Vagina (tissue), 2 donors: ENCODE measurements around the gene PPM1E. TPM values are rescaled to one million over a fixed set of nuclear protein-coding genes. Genes with fewer than 3 reads are reported as not detected.

Experiments
- DNase-seq, 2 donors: peaks; one replicate each; pipeline ENCODE4 v3.0.0-alpha.2; 2017; ENCODE audit errors: extremely low spot score in 2 of 2
- H3K27ac ChIP-seq: fragments of 200-600 bp; sonication (generic); one replicate; pipeline ENCODE4 v1.5.1; 2019
- H3K27me3 ChIP-seq: fragments of 200-600 bp; sonication (generic); one replicate; pipeline ENCODE4 v1.5.1; 2019
- H3K36me3 ChIP-seq, 2 donors: fragments of 200-600 bp; sonication (generic); one replicate each; pipeline ENCODE4 v1.5.1; 2017 to 2019
- H3K4me1 ChIP-seq: fragments of 200-600 bp; sonication (generic); one replicate; pipeline ENCODE4 v1.5.1; 2019
- H3K4me3 ChIP-seq, 2 donors: fragments of 200-600 bp; sonication (generic); 1 replicate in 1 of 2; 2 replicates in 1 of 2; pipeline ENCODE4 v1.5.1; 2016 to 2019
- H3K9me3 ChIP-seq: fragments of 200-600 bp; sonication (generic); one replicate; pipeline ENCODE4 v1.5.1; 2019
- POLR2A ChIP-seq, 2 donors: fragments of 450-650 bp; IDR thresholded peaks; one replicate each; pipeline ENCODE4 v1.6.1; 2017; ENCODE audit warnings: antibody characterized with exemption in 2 of 2, mild to moderate bottlenecking in 2 of 2, moderate library complexity in 2 of 2
- POLR2AphosphoS5 ChIP-seq, 2 donors: sonication (generic); formaldehyde crosslinking; IDR thresholded peaks; one replicate each; pipeline ENCODE4 v1.9.0; 2017; ENCODE audit warnings: antibody characterized with exemption in 2 of 2, mild to moderate bottlenecking in 2 of 2, low read depth in 1 of 2; ENCODE audit not compliant: insufficient read depth in 1 of 2
- intact Hi-C: fragments of 100-400 bp; cut with DNase I; formaldehyde crosslinking; loops from one replicate; pipeline ENCODE4 v1.15.1; 2023
- total RNA-seq: library from RNA; depleted of rRNA; stranded (reverse); fragments of >200 nt; gene quantifications from one replicate; pipeline ENCODE4 v1.2.3, GENCODE V29; 2016
- TF ChIP-seq, protein P1 (sequence below), 3 experiments: fragments of 450-650 bp in 2 of 3; fragments of 200-600 bp in 1 of 3; sonication (generic) in 1 of 3; IDR thresholded peaks; one replicate each; pipeline ENCODE4 v1.5.1; 2017 to 2019; ENCODE audit warnings: antibody characterized with exemption in 3 of 3, mild to moderate bottlenecking in 2 of 3, moderate library complexity in 2 of 3

PPM1E gene
- total RNA-seq, 1 donor from 2014 or later = 0.25 TPM

DNA sequence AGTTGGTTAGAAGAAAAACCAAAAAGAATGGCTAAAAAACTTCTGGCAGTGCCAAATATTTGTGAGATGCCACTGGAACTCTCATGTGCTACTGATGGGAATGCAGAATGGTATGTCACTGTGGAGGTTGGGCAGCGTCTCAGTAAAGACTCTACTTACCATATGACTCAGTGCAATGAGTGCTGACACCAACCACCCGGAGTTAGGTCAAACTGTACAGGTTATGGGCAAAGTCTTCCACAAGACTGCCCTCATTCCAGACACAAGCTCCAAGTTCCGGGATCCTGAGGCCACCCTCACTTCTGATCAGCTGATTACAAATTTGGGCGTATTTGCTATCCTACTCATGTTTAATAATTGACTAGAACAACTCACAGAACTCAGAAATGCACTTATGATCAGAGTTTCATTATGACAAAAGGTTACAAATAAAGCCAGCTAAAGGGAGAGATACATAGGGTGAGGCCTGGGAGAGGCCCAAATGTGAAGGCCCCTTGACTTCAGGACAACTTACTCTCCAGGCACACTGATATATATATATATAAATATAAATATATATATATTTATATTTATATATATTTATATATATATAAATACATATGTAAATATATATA is 236.2 kb downstream of the PPM1E start:
- H3K9me3 ChIP-seq = no peaks in the 10 kb centered on the region
- intact Hi-C loops = no loop called here
- no peaks in the 10 kb centered on the region for H3K27me3 ChIP-seq
- H3K27ac ChIP-seq = no peak overlapping the region
- H3K4me1 ChIP-seq = no peaks in the 10 kb centered on the region
- peaks cover 0 to under 1% of the 10 kb centered on the region in 2 donors for H3K36me3 ChIP-seq
- H3K4me3 ChIP-seq = no peak overlapping the region
- no peak for DNase-seq
- no peak for TF ChIP-seq POLR2A (IDR thresholded peaks at IDR 0.05)
- TF ChIP-seq POLR2AphosphoS5 (IDR thresholded peaks at IDR 0.05; ENCODE audit: insufficient read depth in 1 of 2, low read depth in 1 of 2) = no peak
- TF ChIP-seq, protein P1, sequence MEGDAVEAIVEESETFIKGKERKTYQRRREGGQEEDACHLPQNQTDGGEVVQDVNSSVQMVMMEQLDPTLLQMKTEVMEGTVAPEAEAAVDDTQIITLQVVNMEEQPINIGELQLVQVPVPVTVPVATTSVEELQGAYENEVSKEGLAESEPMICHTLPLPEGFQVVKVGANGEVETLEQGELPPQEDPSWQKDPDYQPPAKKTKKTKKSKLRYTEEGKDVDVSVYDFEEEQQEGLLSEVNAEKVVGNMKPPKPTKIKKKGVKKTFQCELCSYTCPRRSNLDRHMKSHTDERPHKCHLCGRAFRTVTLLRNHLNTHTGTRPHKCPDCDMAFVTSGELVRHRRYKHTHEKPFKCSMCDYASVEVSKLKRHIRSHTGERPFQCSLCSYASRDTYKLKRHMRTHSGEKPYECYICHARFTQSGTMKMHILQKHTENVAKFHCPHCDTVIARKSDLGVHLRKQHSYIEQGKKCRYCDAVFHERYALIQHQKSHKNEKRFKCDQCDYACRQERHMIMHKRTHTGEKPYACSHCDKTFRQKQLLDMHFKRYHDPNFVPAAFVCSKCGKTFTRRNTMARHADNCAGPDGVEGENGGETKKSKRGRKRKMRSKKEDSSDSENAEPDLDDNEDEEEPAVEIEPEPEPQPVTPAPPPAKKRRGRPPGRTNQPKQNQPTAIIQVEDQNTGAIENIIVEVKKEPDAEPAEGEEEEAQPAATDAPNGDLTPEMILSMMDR (IDR thresholded peaks at IDR 0.05) = no peak

DNA sequence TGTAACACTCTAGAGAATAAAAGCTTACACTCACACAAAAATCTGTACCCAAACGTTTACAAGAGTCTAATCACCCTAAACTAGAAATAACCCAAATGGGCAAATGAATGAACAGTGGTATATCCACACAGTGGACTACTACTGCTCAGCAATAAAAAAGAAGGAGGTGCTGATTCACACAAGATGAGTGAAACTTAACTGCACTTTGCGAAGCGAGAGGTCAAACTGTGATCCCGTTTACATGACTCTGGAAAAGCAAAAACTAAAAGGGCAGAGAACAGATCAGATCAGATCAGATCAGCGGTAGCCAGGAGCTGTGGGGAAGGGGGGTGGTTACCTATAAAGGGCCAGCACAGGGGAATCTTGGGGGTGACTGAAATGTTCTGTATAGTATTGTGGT is 237.7 kb downstream of the PPM1E start:
- DNase-seq = no peak
- intact Hi-C loops = no loop called here
- TF ChIP-seq, protein P1 (IDR thresholded peaks at IDR 0.05) = no peak
- TF ChIP-seq POLR2A (IDR thresholded peaks at IDR 0.05) = no peak
- no peak for TF ChIP-seq POLR2AphosphoS5 (IDR thresholded peaks at IDR 0.05; ENCODE audit: insufficient read depth in 1 of 2, low read depth in 1 of 2)
- peaks cover 0 to 15% of the 10 kb centered on the region in 2 donors for H3K36me3 ChIP-seq
- H3K4me3 ChIP-seq = no peak overlapping the region
- no peaks in the 10 kb centered on the region for H3K4me1 ChIP-seq
- no peak overlapping the region for H3K27ac ChIP-seq
- H3K9me3 ChIP-seq = no peaks in the 10 kb centered on the region
- H3K27me3 ChIP-seq = no peaks in the 10 kb centered on the region

DNA sequence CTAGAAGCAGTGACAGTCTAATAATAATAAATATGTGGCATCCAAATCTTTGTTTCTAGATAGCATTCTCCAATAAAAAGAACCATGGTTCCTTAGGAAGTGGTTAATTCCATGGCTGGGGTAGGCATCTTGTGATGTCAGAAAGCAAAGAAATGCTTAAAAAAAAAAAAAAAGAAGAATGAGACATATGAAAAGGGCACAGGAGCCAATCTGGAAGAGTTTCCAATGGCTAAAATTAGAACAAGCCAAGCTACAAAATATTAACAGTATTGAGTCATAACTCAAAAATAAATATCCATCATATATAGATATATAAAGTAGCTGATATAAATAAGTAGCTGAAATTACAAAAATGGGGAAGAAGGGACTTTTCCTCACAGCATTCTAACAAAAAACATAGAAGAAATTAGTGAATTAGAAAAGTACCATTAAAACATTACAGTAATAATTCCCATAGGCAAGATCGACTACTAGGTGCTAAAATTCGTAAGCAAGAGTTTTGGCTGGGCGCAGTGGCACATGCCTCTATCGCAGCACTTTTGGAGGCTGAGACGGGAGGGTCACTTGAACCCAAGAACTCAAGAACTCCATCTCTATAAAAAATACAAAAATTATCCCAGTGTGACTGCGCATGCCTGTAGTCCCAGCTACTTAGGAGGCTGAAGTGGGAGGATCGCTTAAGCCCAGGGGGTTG is 239.7 kb downstream of the PPM1E start:
- Histone ChIP-seq H3K36me3 (peaks cover 0 to 24% of the 10 kb centered on the region in 2 donors), H3K4me1 (no peaks in the 10 kb centered on the region), H3K9me3 (no peaks in the 10 kb centered on the region), H3K4me3 (no peak overlapping the region), H3K27me3 (no peaks in the 10 kb centered on the region), H3K27ac (no peak overlapping the region)
- DNase-seq = no peak
- intact Hi-C loops = no loop called here
- TF ChIP-seq POLR2A (IDR thresholded peaks at IDR 0.05) = no peak
- TF ChIP-seq POLR2AphosphoS5 (IDR thresholded peaks at IDR 0.05; ENCODE audit: insufficient read depth in 1 of 2, low read depth in 1 of 2) = no peak
- TF ChIP-seq, protein P1 (IDR thresholded peaks at IDR 0.05) = no peak

DNA sequence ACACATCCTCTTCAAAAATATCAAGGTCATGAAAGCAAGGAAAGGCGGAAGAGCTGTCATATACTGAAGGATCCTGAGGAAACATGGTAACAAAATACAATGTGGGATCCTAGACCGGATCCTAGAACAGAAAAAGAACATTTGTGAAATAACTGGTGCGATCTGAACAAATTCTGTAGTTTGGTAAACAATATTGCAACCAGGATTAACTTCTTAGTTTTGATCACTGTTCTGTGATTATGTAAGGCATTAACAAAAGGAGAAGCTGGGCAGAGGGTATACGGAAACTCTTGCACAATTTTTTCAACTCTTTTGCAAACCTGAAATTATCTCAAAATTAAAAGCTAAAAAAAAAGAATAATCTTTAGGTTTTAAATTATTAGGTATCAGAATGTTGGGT is 241.3 kb downstream of the PPM1E start:
- no peaks in the 10 kb centered on the region for H3K4me1 ChIP-seq
- peaks cover 0 to 30% of the 10 kb centered on the region in 2 donors for H3K36me3 ChIP-seq

More for the DNA sequence above, 241.3 kb downstream of the PPM1E start:
- intact Hi-C loops = no loop called here
- no peak overlapping the region for H3K27ac ChIP-seq
- no peaks in the 10 kb centered on the region for H3K9me3 ChIP-seq
- no peaks in the 10 kb centered on the region for H3K27me3 ChIP-seq
- TF ChIP-seq, protein P1 (IDR thresholded peaks at IDR 0.05) = no peak
- no peak for TF ChIP-seq POLR2A (IDR thresholded peaks at IDR 0.05)
- DNase-seq = no peak
- H3K4me3 ChIP-seq = no peak overlapping the region
